ENCODE measurements around the gene DHH.

The DHH gene

GRCh38 chr12:49052451-49053208 lies 42.0 kb downstream of the DHH start:
- Mint-ChIP-seq H3K4me1 (ENCODE audit: low read depth) (peaks cover 30% of the 10 kb centered on the region), H3K4me3 (no peak overlapping the region), H3K27ac (no peak overlapping the region), H3K9me3 (no peaks in the 10 kb centered on the region), H3K36me3 (ENCODE audit: low read depth) (peaks cover 63% of the 10 kb centered on the region), H3K27me3 (no peaks in the 10 kb centered on the region)

DNA sequence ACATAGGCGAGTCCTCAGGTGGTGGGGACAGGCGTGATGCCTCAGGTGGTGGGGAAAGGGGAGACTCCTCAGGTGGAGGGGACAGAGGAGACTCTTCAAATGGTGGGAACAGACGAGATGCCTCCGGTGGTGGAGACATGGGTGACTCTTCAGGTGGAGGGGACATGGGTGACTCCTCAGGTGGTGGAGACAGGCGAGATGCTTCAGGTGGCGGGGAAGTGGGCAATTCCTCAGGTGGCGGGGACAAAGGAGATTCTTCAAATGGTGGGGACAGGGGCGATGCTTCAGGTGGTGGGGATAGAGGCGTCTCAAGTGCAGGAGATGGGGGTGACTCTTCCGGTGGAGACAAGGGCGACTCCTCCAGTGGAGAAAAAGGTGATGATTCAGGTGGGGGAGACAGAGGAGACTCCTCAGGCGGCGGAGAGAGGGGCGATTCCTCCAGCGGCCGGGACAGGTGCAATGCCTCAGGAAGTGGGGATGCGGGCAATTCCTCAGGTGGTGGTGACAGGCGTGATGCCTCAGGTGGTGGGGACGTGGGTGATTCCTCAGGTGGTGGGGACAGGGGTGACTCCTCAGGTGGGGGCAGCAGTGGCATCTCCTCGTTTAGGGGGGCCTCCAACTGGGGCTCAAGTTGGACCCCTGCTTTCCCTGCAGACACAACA lies 42.7 kb downstream of the DHH start:
- H3K4me1 Mint-ChIP-seq (ENCODE audit: low read depth) = peaks cover 22% of the 10 kb centered on the region
- H3K36me3 Mint-ChIP-seq (ENCODE audit: low read depth) = peaks cover 69% of the 10 kb centered on the region
- H3K27me3 Mint-ChIP-seq = no peaks in the 10 kb centered on the region
- no peaks in the 10 kb centered on the region for H3K9me3 Mint-ChIP-seq
- no peak overlapping the region for H3K27ac Mint-ChIP-seq
- H3K4me3 Mint-ChIP-seq = no peak overlapping the region

- Mint-ChIP-seq H3K4me3 (no peak overlapping the region), H3K36me3 (ENCODE audit: low read depth) (peaks cover 74% of the 10 kb centered on the region), H3K27ac (no peak overlapping the region), H3K27me3 (no peaks in the 10 kb centered on the region), H3K4me1 (ENCODE audit: low read depth) (peaks cover 17% of the 10 kb centered on the region), H3K9me3 (no peaks in the 10 kb centered on the region)
Measured at GRCh38 chr12:49051373-49051764, 43.2 kb downstream of the DHH start.

DNA sequence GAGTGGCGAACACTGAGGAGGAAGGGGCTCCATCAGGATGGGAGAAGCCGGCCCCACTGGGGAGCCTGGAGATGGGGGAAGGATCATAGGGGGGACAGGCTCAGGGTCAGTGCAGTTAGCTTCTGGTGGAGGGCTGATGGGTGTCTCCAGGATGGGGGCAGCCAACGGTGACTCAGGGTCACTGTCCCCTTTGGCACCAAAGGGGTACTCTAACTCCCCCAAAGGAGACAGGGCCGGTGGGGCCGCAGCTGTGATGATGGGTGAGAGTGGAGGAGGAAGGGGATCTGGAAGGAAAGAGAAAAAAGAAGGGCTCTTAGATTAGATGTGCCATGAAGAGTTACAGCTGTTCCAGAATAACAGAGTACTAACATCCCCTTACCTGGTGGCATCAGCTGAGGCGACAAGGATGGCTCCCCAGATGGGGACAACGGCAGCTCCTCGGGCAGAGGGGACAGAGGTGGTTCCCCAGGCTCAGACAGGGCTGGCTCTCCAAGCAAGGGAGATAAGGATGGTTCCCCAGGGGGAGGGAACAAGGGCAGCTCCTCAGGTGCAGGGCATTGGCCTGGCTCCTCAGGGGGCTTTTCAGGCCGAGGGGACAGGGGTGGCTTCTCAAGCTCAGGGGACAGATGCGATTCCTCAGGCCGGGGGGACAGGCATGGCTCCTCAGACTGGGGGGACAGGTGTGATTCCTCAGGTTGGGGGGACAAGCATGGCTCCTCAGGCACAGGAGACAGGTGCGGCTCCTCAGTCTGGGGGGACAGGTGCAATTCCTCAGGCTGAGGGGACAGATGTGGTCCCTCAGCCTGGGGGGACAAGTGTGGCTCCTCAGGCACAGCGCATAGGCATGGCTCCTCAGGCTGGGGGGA lies 43.9 kb downstream of the DHH start:
- H3K36me3 Mint-ChIP-seq (ENCODE audit: low read depth) = peaks cover 74% of the 10 kb centered on the region

DNA sequence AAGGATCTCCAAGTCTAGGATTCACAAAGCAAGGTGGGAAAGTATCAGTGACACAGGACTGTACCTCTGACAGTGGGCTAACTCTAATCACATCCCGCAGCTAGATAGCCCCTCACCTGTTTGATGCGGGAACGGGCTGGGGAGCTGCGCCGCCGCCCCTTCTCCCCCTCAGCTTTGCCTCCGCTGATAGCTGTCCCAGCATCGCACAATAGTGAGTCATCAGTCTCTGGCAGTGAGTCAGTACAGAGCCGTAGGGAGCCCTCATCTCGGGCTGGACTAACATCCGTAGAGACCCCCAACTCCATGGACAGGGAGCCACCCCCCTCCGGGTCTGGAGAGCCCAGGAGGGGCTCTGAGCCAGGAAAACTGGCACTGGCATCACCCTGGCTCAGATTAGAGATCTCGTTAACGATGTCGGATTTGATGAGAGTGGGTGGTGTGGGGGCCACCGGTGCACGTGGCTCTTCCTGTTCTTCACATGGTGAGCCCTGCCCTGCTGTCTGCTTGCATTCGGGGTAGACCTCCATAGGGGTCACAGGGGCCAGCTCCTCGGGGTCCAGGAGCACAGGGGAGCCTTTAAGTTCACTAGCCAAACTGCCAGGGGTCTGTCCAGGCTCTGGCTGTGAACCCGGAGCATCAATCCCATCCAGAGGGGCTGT lies 44.9 kb downstream of the DHH start:
- no peaks in the 10 kb centered on the region for H3K27me3 Mint-ChIP-seq
- peaks cover 73% of the 10 kb centered on the region for H3K36me3 Mint-ChIP-seq (ENCODE audit: low read depth)
- H3K9me3 Mint-ChIP-seq = no peaks in the 10 kb centered on the region
- H3K4me1 Mint-ChIP-seq (ENCODE audit: low read depth) = peaks cover under 1% of the 10 kb centered on the region
- H3K27ac Mint-ChIP-seq = no peak overlapping the region
- H3K4me3 Mint-ChIP-seq = no peak overlapping the region

More for the DNA sequence above, 43.9 kb downstream of the DHH start:
- Mint-ChIP-seq H3K4me3 (no peak overlapping the region), H3K27me3 (no peaks in the 10 kb centered on the region), H3K27ac (no peak overlapping the region), H3K9me3 (no peaks in the 10 kb centered on the region), H3K4me1 (ENCODE audit: low read depth) (peaks cover 11% of the 10 kb centered on the region)

- Mint-ChIP-seq H3K27me3 (no peaks in the 10 kb centered on the region), H3K27ac (no peak overlapping the region), H3K4me3 (no peak overlapping the region), H3K4me1 (ENCODE audit: low read depth) (no peaks in the 10 kb centered on the region), H3K36me3 (ENCODE audit: low read depth) (peaks cover 74% of the 10 kb centered on the region), H3K9me3 (no peaks in the 10 kb centered on the region)
Measured at GRCh38 chr12:49048953-49049352, 45.6 kb downstream of the DHH start.

DNA sequence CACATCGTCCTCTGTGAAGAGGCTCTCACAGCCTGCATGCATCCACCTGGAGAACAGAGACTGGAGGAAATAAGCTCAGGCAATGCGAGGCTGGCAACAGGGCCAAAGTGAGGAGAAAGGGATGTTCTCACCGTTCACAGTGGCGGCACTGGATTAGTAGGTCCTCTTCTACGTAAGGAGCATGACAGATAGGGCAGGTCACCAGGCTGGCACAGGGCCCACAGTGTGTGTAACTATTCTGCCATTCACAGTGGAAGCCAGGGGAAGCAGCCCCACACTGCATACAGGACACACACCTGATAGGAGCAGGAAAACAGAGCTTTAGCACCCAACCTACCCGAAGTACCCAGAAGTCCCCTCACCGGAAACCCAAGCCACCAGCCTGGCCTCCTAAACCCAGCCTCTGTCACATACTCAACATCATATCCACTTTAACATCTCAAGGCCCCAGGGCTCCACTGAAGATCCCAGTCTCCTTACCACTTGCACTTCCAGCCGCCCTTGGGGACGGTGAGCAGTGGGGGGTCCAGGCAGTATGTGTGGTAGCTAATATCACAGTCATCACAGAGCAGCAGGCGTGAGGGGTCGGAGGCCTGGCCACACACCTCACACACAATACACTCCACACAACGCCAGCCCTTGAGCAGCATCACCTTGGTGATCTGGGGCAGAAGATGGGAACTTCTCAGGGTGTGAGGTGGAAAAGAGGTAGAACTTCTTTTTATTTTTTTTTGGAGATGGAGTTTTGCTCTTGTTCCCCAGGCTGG lies 48.3 kb downstream of the DHH start:
- H3K4me1 Mint-ChIP-seq (ENCODE audit: low read depth) = no peaks in the 10 kb centered on the region
- no peak overlapping the region for H3K27ac Mint-ChIP-seq
- H3K9me3 Mint-ChIP-seq = no peaks in the 10 kb centered on the region
- H3K27me3 Mint-ChIP-seq = no peaks in the 10 kb centered on the region
- H3K36me3 Mint-ChIP-seq (ENCODE audit: low read depth) = peaks cover 73% of the 10 kb centered on the region
- no peak overlapping the region for H3K4me3 Mint-ChIP-seq

GRCh38 chr12:49044660-49045059 lies 49.9 kb downstream of the DHH start:
- Mint-ChIP-seq H3K4me3 (no peak overlapping the region), H3K27me3 (no peaks in the 10 kb centered on the region), H3K4me1 (ENCODE audit: low read depth) (no peaks in the 10 kb centered on the region), H3K27ac (no peak overlapping the region), H3K36me3 (ENCODE audit: low read depth) (peaks cover 66% of the 10 kb centered on the region), H3K9me3 (no peaks in the 10 kb centered on the region)

DNA sequence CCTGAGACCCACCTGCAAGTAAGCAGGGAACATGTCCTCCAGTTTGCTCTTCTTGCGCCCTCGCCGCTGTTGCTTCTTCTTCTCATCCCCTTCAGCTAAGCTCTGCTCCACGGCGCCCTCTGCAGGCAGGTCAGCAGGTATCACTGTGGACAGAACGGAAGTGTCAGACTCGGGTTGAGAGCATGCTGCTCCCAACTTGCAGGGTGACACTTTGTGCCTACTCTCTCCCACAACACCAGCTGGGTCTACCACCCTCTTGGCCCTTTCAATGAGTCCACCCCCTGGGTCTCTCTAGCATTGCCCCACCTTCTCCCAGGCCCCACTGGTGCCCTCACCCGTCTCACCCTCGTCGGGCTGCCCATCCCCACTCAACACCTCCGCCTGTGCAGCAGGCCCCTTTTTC lies 50.7 kb downstream of the DHH start:
- H3K27ac Mint-ChIP-seq = no peak overlapping the region
- no peak overlapping the region for H3K4me3 Mint-ChIP-seq
- no peaks in the 10 kb centered on the region for H3K9me3 Mint-ChIP-seq
- H3K27me3 Mint-ChIP-seq = no peaks in the 10 kb centered on the region
- no peaks in the 10 kb centered on the region for H3K4me1 Mint-ChIP-seq (ENCODE audit: low read depth)
- H3K36me3 Mint-ChIP-seq (ENCODE audit: low read depth) = peaks cover 65% of the 10 kb centered on the region

DNA sequence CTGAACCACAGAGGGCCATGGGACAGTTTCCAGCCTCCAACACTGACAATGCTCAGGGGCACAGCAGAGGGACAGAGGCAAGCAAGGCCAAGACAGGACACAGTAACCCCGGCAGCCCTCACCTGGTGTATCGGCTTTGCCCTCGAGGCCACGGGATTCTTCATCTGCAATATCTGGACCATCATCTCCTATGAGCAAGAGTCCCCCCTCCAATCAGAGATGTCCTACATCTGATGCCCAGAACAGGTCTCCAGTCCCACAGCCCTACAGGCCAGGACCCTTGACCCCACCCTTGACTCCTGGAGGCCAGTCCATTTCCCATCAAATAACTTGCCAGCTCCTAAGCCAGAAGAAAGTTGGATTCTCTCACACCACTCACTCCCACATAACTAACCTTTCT lies 51.4 kb downstream of the DHH start:
- Mint-ChIP-seq H3K27me3 (no peaks in the 10 kb centered on the region), H3K27ac (no peak overlapping the region)

DNA sequence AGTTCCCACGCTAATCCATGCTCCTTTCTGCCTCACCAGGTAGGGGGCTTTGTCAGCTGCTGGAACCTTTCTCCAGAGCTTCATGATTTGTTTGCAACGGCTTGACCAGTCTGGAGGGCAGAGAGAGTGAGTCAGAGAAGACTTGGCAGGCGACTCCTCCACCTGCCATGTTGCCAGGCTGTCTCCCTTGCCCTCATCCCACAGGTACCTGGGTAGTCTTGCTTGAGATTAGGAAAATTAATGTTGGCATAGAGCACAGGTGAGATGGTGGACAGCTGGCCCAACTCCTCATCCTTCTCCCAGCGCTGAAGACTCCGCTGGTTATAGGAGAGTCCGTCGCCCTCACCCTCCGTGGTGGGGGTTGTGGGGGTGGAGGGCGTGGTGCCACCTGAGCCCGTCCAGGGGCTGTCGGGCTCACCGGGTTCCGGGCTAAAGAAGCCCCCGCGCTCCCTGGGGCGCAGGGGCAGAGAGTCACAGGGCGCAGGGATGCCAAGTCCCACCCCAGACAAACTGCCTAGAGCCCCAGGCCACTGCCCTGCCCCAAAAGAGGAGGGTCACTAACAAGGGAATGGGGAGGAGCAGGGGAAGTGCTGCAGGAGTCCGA lies 52.6 kb downstream of the DHH start:
- Mint-ChIP-seq H3K36me3 (ENCODE audit: low read depth) (peaks cover 58% of the 10 kb centered on the region), H3K4me1 (ENCODE audit: low read depth) (no peaks in the 10 kb centered on the region), H3K4me3 (no peak overlapping the region), H3K27ac (no peak overlapping the region), H3K9me3 (no peaks in the 10 kb centered on the region), H3K27me3 (no peaks in the 10 kb centered on the region)

More for the DNA sequence above, 51.4 kb downstream of the DHH start:
- no peaks in the 10 kb centered on the region for H3K4me1 Mint-ChIP-seq (ENCODE audit: low read depth)
- H3K36me3 Mint-ChIP-seq (ENCODE audit: low read depth) = peaks cover 65% of the 10 kb centered on the region
- no peaks in the 10 kb centered on the region for H3K9me3 Mint-ChIP-seq
- no peak overlapping the region for H3K4me3 Mint-ChIP-seq

DNA sequence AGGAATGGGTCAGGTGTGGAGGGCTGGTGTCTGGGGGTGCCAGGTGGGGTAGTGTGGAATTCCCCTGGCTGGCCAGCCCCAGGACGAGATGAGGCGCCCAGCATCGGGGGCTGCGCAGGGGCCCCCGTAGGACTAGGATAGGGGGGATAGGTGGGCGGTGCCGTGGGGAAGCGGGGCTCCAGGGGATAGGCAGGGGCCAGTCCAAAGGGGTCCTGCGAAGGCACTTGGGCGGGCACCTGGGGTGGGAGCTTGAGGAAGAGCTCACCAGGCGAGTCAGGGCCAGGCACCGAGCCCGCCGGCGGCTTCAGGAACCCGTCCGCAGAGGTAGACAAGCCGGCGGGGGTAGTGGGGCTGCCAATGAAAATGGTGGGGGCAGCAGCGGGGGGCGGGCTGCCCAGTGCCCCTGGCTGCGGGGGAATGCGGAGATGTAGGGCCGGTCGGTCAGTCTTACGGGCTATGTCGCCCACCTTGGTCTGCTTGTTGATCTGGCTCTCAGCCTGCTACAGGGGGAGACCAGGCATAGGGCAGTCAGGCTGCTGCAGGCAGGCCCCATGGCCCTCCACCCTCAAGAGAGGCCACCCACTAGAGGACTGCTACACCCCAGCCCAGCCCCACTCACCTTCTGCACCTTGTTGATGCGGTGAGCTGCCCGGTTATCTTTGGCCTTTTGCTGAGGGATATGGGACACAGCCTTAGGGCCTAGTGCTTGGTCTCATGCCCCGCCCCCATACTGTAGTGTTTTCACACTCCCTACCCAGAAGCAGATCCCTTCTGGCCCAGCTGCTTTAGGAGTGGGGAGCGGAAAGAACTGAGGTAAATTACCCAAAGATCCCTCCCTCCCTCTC lies 53.3 kb downstream of the DHH start:
- H3K4me1 Mint-ChIP-seq (ENCODE audit: low read depth) = no peaks in the 10 kb centered on the region
- H3K4me3 Mint-ChIP-seq = no peak overlapping the region
- peaks cover 58% of the 10 kb centered on the region for H3K36me3 Mint-ChIP-seq (ENCODE audit: low read depth)
- no peaks in the 10 kb centered on the region for H3K27me3 Mint-ChIP-seq
- no peaks in the 10 kb centered on the region for H3K9me3 Mint-ChIP-seq
- H3K27ac Mint-ChIP-seq = no peak overlapping the region

- H3K9me3 Mint-ChIP-seq = no peaks in the 10 kb centered on the region
- H3K4me1 Mint-ChIP-seq (ENCODE audit: low read depth) = no peaks in the 10 kb centered on the region
- H3K27ac Mint-ChIP-seq = no peak overlapping the region
- H3K27me3 Mint-ChIP-seq = no peaks in the 10 kb centered on the region
- H3K4me3 Mint-ChIP-seq = no peak overlapping the region
- peaks cover 58% of the 10 kb centered on the region for H3K36me3 Mint-ChIP-seq (ENCODE audit: low read depth)
Measured at GRCh38 chr12:49040364-49040855, 54.2 kb downstream of the DHH start.

Measured in stimulated activated naive CD8-positive, alpha-beta T cell treated with anti-CD3 and anti-CD28 coated beads, Interleukin-15, Interleukin-2, amounts not matched to agents 100 ng/mL and 50 ng/mL, for 24 hours (primary cell).